Retina (tissue), 1 donor: ENCODE measurements around the gene CHRNA9.

Experiments
- DNase-seq: peaks from one replicate; pipeline ENCODE4 v3.0.0-alpha.2; 2016

The CHRNA9 gene

GRCh38 chr4:40395166-40395900 is 60.2 kb downstream of the CHRNA9 start:
- DNase-seq = no peak

- DNase-seq = no peak
These were observed 61.0 kb downstream of the CHRNA9 start for GRCh38 chr4:40395908-40396793.

- DNase-seq = no peak
These were observed 64.4 kb downstream of the CHRNA9 start for GRCh38 chr4:40399578-40399977.

GRCh38 chr4:40401096-40401495 is 66.0 kb downstream of the CHRNA9 start:
- no peak for DNase-seq

- DNase-seq = no peak
These were observed 66.5 kb downstream of the CHRNA9 start for GRCh38 chr4:40401631-40402030.

GRCh38 chr4:40402556-40402955 is 67.4 kb downstream of the CHRNA9 start:
- no peak for DNase-seq

- no peak for DNase-seq
These were observed 67.9 kb downstream of the CHRNA9 start for GRCh38 chr4:40403081-40403480.
